ENCODE measurements around the gene SLC39A2. TPM values are rescaled to one million over a fixed set of nuclear protein-coding genes. Genes with fewer than 3 reads are reported as not detected.

Gene SLC39A2
- total RNA-seq, 2 donors from 2014 or later: 1.7 to 20.1 TPM

GRCh38 chr14:21050597-21050996 is 51.5 kb downstream of the SLC39A2 start:
- H3K4me1 ChIP-seq (replicated peaks): no peaks in the 10 kb centered on the region
- no peaks in the 10 kb centered on the region for H3K36me3 ChIP-seq
- 79% methylated on average over 3 of the region's 3 CpGs for WGBS
- no peaks in the 10 kb centered on the region for H3K27me3 ChIP-seq (replicated peaks; ENCODE audit: insufficient read depth)
- intact Hi-C loops (cut with DNase I): no loop called here
- DNase-seq (ENCODE audit: low spot score): no peak
- no peak overlapping the region for H3K27ac ChIP-seq
- H3K4me3 ChIP-seq: no peak overlapping the region
- TF ChIP-seq CTCF (IDR thresholded peaks at IDR 0.05) (no peak), POLR2AphosphoS5 (IDR thresholded peaks at IDR 0.05) (no peak), POLR2A (IDR thresholded peaks at IDR 0.05) (no peak)
- no peaks in the 10 kb centered on the region for H3K9me3 ChIP-seq

Small RNA genes within 50 kb of the gene (microRNA-seq; reads per million reads assigned to microRNA genes)
- gene MIR6717: not detected

Small RNA genes within 50 kb of the gene (small RNA-seq; reads per million reads assigned to genes)
- 0 reads per million in 2 donors for gene RN7SL189P

Other genes starting within 250 kb of the SLC39A2 start
- not detected for gene EDDM3B, start 230.9 kb upstream of the SLC39A2 start, total RNA-seq
- 10 to 100 TPM in 1 of 2 donors, 1 to 10 TPM in 1; 9.3 to 12.8 TPM for gene RNASE6, start 218.0 kb upstream of the SLC39A2 start, total RNA-seq
- 1,000 to 10,000 TPM in 1 of 2 donors, 10 to 100 TPM in 1; 30.1 to 3,158 TPM for gene RNASE1, start 196.4 kb upstream of the SLC39A2 start, total RNA-seq
- gene RNASE3, start 107.9 kb upstream of the SLC39A2 start, total RNA-seq: not detected
- under 1 TPM; 0.46 to 0.91 TPM for gene RNASE2, start 43.8 kb upstream of the SLC39A2 start, total RNA-seq
- gene METTL17, start 9.3 kb upstream of the SLC39A2 start, total RNA-seq: 10 to 100 TPM; 60.3 to 74.5 TPM
- gene NDRG2, start 25.8 kb downstream of the SLC39A2 start, total RNA-seq: 100 to 1,000 TPM; 230 to 304 TPM
- gene TPPP2, start 30.9 kb downstream of the SLC39A2 start, total RNA-seq: 1 to 10 TPM in 1 of 2 donors, not detected in 1; 9.4 TPM
- under 1 TPM in 1 of 2 donors, not detected in 1; 0.57 TPM for gene RNASE13, start 35.5 kb downstream of the SLC39A2 start, total RNA-seq
- under 1 TPM in 1 of 2 donors, not detected in 1; 0.74 TPM for gene RNASE7, start 43.1 kb downstream of the SLC39A2 start, total RNA-seq
- not detected for gene RNASE8, start 58.5 kb downstream of the SLC39A2 start, total RNA-seq
- 10 to 100 TPM; 12.4 to 37.7 TPM for gene ARHGEF40, start 71.0 kb downstream of the SLC39A2 start, total RNA-seq
- 10 to 100 TPM; 56.8 to 89.8 TPM for gene ZNF219, start 99.4 kb downstream of the SLC39A2 start, total RNA-seq
- gene TMEM253, start 101.8 kb downstream of the SLC39A2 start, total RNA-seq: not detected
- not detected for gene OR5AU1, start 156.8 kb downstream of the SLC39A2 start, total RNA-seq